RWPE2 (cell line): ENCODE data around the gene SLC24A5.
A peak's percentile ranks its signal among the peaks of the same experiment; 100 is the strongest.

ENCODE experiments used
- ATAC-seq: fragments of 200-7000 bp; cut with Tn5 transposase; 3 replicates; pipeline ENCODE4 v1.9.1; 2021; ENCODE audit warnings: low read depth
- DNase-seq: peaks from one replicate; pipeline ENCODE4 v3.0.0-alpha.2; 2020; ENCODE audit warnings: low spot score
- H3K27ac ChIP-seq: fragments of 450-650 bp; 2 replicates; pipeline ENCODE4 v1.5.1; 2017; ENCODE audit warnings: mild to moderate bottlenecking; ENCODE audit not compliant: poor library complexity, severe bottlenecking
- H3K27me3 ChIP-seq: fragments of 250-450 bp; sonication (Bioruptor Pico); 2 replicates; pipeline ENCODE4 v1.5.1; 2021; ENCODE audit warnings: mild to moderate bottlenecking, moderate library complexity; ENCODE audit not compliant: insufficient read depth, poor library complexity, severe bottlenecking
- H3K36me3 ChIP-seq: fragments of 250-450 bp; sonication (Bioruptor Pico); 2 replicates; pipeline ENCODE4 v1.5.1; 2020; ENCODE audit warnings: low read depth, mild to moderate bottlenecking, moderate library complexity
- H3K4me1 ChIP-seq: fragments of 250-450 bp; sonication (Bioruptor Pico); 2 replicates; pipeline ENCODE4 v1.5.1; 2021; ENCODE audit warnings: mild to moderate bottlenecking, moderate library complexity; ENCODE audit not compliant: insufficient read depth, poor library complexity, severe bottlenecking
- H3K4me3 ChIP-seq: fragments of 250-450 bp; sonication (Bioruptor Pico); 2 replicates; pipeline ENCODE4 v1.5.1; 2021; ENCODE audit warnings: mild to moderate bottlenecking, moderate library complexity; ENCODE audit not compliant: severe bottlenecking
- H3K9me3 ChIP-seq: fragments of 250-450 bp; sonication (Bioruptor Pico); 2 replicates; pipeline ENCODE4 v1.5.1; 2021; ENCODE audit warnings: mild to moderate bottlenecking, moderate library complexity; ENCODE audit not compliant: severe bottlenecking
- TF ChIP-seq, protein P1 (sequence below): fragments of 450-650 bp; IDR thresholded peaks from one replicate; pipeline ENCODE4 v1.5.1; 2017; ENCODE audit warnings: mild to moderate bottlenecking, moderate library complexity; ENCODE audit not compliant: poor library complexity, severe bottlenecking

The SLC24A5 gene

GRCh38 chr15:48121849-48122248, 1.1 kb downstream of the SLC24A5 start:
- no peaks in the 10 kb centered on the region for H3K36me3 ChIP-seq
- TF ChIP-seq, protein P1, sequence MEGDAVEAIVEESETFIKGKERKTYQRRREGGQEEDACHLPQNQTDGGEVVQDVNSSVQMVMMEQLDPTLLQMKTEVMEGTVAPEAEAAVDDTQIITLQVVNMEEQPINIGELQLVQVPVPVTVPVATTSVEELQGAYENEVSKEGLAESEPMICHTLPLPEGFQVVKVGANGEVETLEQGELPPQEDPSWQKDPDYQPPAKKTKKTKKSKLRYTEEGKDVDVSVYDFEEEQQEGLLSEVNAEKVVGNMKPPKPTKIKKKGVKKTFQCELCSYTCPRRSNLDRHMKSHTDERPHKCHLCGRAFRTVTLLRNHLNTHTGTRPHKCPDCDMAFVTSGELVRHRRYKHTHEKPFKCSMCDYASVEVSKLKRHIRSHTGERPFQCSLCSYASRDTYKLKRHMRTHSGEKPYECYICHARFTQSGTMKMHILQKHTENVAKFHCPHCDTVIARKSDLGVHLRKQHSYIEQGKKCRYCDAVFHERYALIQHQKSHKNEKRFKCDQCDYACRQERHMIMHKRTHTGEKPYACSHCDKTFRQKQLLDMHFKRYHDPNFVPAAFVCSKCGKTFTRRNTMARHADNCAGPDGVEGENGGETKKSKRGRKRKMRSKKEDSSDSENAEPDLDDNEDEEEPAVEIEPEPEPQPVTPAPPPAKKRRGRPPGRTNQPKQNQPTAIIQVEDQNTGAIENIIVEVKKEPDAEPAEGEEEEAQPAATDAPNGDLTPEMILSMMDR: no peak
- no peak for ATAC-seq
- no peaks in the 10 kb centered on the region for H3K27me3 ChIP-seq
- no peak overlapping the region for H3K27ac ChIP-seq
- H3K9me3 ChIP-seq: no peaks in the 10 kb centered on the region
- H3K4me1 ChIP-seq: no peaks in the 10 kb centered on the region
- DNase-seq: no peak
- H3K4me3 ChIP-seq: no peak overlapping the region

- no peaks in the 10 kb centered on the region for H3K27me3 ChIP-seq
- H3K36me3 ChIP-seq: no peaks in the 10 kb centered on the region
- H3K4me3 ChIP-seq: no peak overlapping the region
- H3K27ac ChIP-seq: no peak overlapping the region
- no peaks in the 10 kb centered on the region for H3K9me3 ChIP-seq
- TF ChIP-seq, protein P1: no peak
- ATAC-seq: no peak
- H3K4me1 ChIP-seq: no peaks in the 10 kb centered on the region
- no peak for DNase-seq
These were observed 6.0 kb downstream of the SLC24A5 start for GRCh38 chr15:48126667-48127355.

- Histone ChIP-seq H3K9me3 (no peaks in the 10 kb centered on the region), H3K4me1 (no peaks in the 10 kb centered on the region), H3K27me3 (no peaks in the 10 kb centered on the region), H3K36me3 (no peaks in the 10 kb centered on the region), H3K27ac (no peak overlapping the region), H3K4me3 (no peak overlapping the region)
- TF ChIP-seq, protein P1: no peak
- DNase-seq: no peak
- no peak for ATAC-seq
These were observed 10.5 kb downstream of the SLC24A5 start for GRCh38 chr15:48131324-48131723.

- Histone ChIP-seq H3K27ac (no peak overlapping the region), H3K4me3 (no peak overlapping the region), H3K4me1 (no peaks in the 10 kb centered on the region), H3K27me3 (no peaks in the 10 kb centered on the region), H3K9me3 (no peaks in the 10 kb centered on the region), H3K36me3 (no peaks in the 10 kb centered on the region)
- no peak for ATAC-seq
- no peak for DNase-seq
- TF ChIP-seq, protein P1: no peak
These were observed 12.1 kb downstream of the SLC24A5 start for GRCh38 chr15:48132874-48133273.

GRCh38 chr15:48143856-48144255, 23.1 kb downstream of the SLC24A5 start:
- H3K36me3 ChIP-seq: peaks cover 11% of the 10 kb centered on the region
- ATAC-seq (peak; percentile 97), DNase-seq (no peak)
- peak overlapping the region; percentile 79 for H3K27ac ChIP-seq
- no peak overlapping the region for H3K4me3 ChIP-seq
- TF ChIP-seq, protein P1: no peak
- no peaks in the 10 kb centered on the region for H3K9me3 ChIP-seq
- H3K27me3 ChIP-seq: no peaks in the 10 kb centered on the region
- peaks cover 24% of the 10 kb centered on the region for H3K4me1 ChIP-seq
